Stimulated activated naive CD4-positive, alpha-beta T cell (primary cell): ENCODE measurements around the gene EN2.

Source experiments
- DNase-seq, 6 experiments: peaks; one replicate each; lab custom pipeline; 2025; lab: John Stamatoyannopoulos, UW

Gene EN2

GRCh38 chr7:155450970-155451801 is 6.7 kb upstream of the EN2 start:
- no peak for DNase-seq

GRCh38 chr7:155451840-155452239 is 6.1 kb upstream of the EN2 start:
- no peak for DNase-seq

GRCh38 chr7:155452505-155453295 is 5.2 kb upstream of the EN2 start:
- DNase-seq: no peak

GRCh38 chr7:155453296-155454182 is 4.4 kb upstream of the EN2 start:
- DNase-seq: no peak

- DNase-seq: no peak
Observed at GRCh38 chr7:155454183-155455112, 3.5 kb upstream of the EN2 start.

- no peak for DNase-seq
Observed at GRCh38 chr7:155455132-155455693, 2.7 kb upstream of the EN2 start.

GRCh38 chr7:155455776-155456737 is 1.9 kb upstream of the EN2 start:
- DNase-seq: no peak

- DNase-seq: no peak
Observed at GRCh38 chr7:155456738-155457543, 988 bp upstream of the EN2 start.

- no peak for DNase-seq
Observed at GRCh38 chr7:155457544-155458110, 302 bp upstream of the EN2 start.

- no peak for DNase-seq
Observed at GRCh38 chr7:155458878-155459699, 1.2 kb downstream of the EN2 start.

- DNase-seq: no peak
Observed at GRCh38 chr7:155459700-155460461, 2.0 kb downstream of the EN2 start.

- no peak for DNase-seq
Observed at GRCh38 chr7:155460926-155461613, 3.1 kb downstream of the EN2 start.

GRCh38 chr7:155461631-155462030 is 3.7 kb downstream of the EN2 start:
- DNase-seq: no peak

- no peak for DNase-seq
Observed at GRCh38 chr7:155462163-155462735, 4.3 kb downstream of the EN2 start.

- no peak for DNase-seq
Observed at GRCh38 chr7:155463114-155463811, 5.3 kb downstream of the EN2 start.
